Epithelial cell of prostate (primary cell): ENCODE data around the gene CLEC20A.

ENCODE experiments used
- DNase-seq: peaks from one replicate; pipeline ENCODE4 v3.0.0-alpha.2; 2011; ENCODE audit warnings: low read depth, low spot score
- H3K27ac ChIP-seq: fragments of 450-650 bp; 2 replicates; pipeline ENCODE4 v1.5.1; 2017; ENCODE audit warnings: mild to moderate bottlenecking

Gene CLEC20A

GRCh38 chr1:178484698-178485225, 12.0 kb downstream of the CLEC20A start:
- no peak for DNase-seq
- no peak overlapping the region for H3K27ac ChIP-seq

GRCh38 chr1:178483251-178483957, 13.4 kb downstream of the CLEC20A start:
- no peak for DNase-seq
- H3K27ac ChIP-seq, result no peak overlapping the region

- no peak for DNase-seq
- no peak overlapping the region for H3K27ac ChIP-seq
Measured at GRCh38 chr1:178477841-178478240, 18.9 kb downstream of the CLEC20A start.

GRCh38 chr1:178477373-178477772, 19.4 kb downstream of the CLEC20A start:
- H3K27ac ChIP-seq, result no peak overlapping the region
- no peak for DNase-seq

- H3K27ac ChIP-seq, result no peak overlapping the region
- DNase-seq, result no peak
Measured at GRCh38 chr1:178472531-178472930, 24.2 kb downstream of the CLEC20A start.

GRCh38 chr1:178470411-178470960, 26.3 kb downstream of the CLEC20A start:
- peak overlapping the region; percentile 22 for H3K27ac ChIP-seq
- DNase-seq, result no peak

GRCh38 chr1:178467837-178468236, 28.9 kb downstream of the CLEC20A start:
- DNase-seq, result no peak
- H3K27ac ChIP-seq, result no peak overlapping the region

- H3K27ac ChIP-seq, result peak overlapping the region; percentile 43
- peak; percentile 57 for DNase-seq
Measured at GRCh38 chr1:178465011-178465410, 31.8 kb downstream of the CLEC20A start.

GRCh38 chr1:178464566-178464965, 32.2 kb downstream of the CLEC20A start:
- H3K27ac ChIP-seq, result peak overlapping the region; percentile 43
- no peak for DNase-seq

GRCh38 chr1:178464141-178464540, 32.6 kb downstream of the CLEC20A start:
- DNase-seq, result no peak
- peak overlapping the region; percentile 43 for H3K27ac ChIP-seq

- peak overlapping the region; percentile 58 for H3K27ac ChIP-seq
- peak; percentile 55 for DNase-seq
Measured at GRCh38 chr1:178461701-178462100, 35.1 kb downstream of the CLEC20A start.

GRCh38 chr1:178461104-178461503, 35.7 kb downstream of the CLEC20A start:
- no peak for DNase-seq
- H3K27ac ChIP-seq, result peak overlapping the region; percentile 58

- H3K27ac ChIP-seq, result no peak overlapping the region
- DNase-seq, result no peak
Measured at GRCh38 chr1:178458203-178458602, 38.6 kb downstream of the CLEC20A start.

GRCh38 chr1:178457651-178458050, 39.1 kb downstream of the CLEC20A start:
- DNase-seq, result no peak
- H3K27ac ChIP-seq, result no peak overlapping the region

GRCh38 chr1:178456472-178456871, 40.3 kb downstream of the CLEC20A start:
- no peak for DNase-seq
- H3K27ac ChIP-seq, result no peak overlapping the region

GRCh38 chr1:178452013-178452412, 44.8 kb downstream of the CLEC20A start:
- no peak for DNase-seq
- H3K27ac ChIP-seq, result no peak overlapping the region

- no peak for DNase-seq
- H3K27ac ChIP-seq, result no peak overlapping the region
Measured at GRCh38 chr1:178451529-178451928, 45.2 kb downstream of the CLEC20A start.

GRCh38 chr1:178450871-178451270, 45.9 kb downstream of the CLEC20A start:
- DNase-seq, result no peak

GRCh38 chr1:178442925-178443324, 53.8 kb downstream of the CLEC20A start:
- no peak for DNase-seq
- no peak overlapping the region for H3K27ac ChIP-seq

More at GRCh38 chr1:178450871-178451270, 45.9 kb downstream of the CLEC20A start:
- no peak overlapping the region for H3K27ac ChIP-seq

- peak overlapping the region; percentile 7 for H3K27ac ChIP-seq
- DNase-seq, result no peak
Measured at GRCh38 chr1:178438432-178438831, 58.3 kb downstream of the CLEC20A start.

- DNase-seq, result no peak
- no peak overlapping the region for H3K27ac ChIP-seq
Measured at GRCh38 chr1:178436899-178437298, 59.9 kb downstream of the CLEC20A start.
